ENCODE results near the gene CTAG2. TPM values are rescaled to one million over a fixed set of nuclear protein-coding genes. Genes with fewer than 3 reads are reported as not detected.

CTAG2 gene
- total RNA-seq, 2 donors from 2014 or later = not detected

Other genes starting within 250 kb of the CTAG2 start
- 10 to 100 TPM; 39.9 to 41.8 TPM for gene DNASE1L1, start 244.3 kb downstream of the CTAG2 start, total RNA-seq
- gene TAFAZZIN, start 242.0 kb downstream of the CTAG2 start, total RNA-seq = 10 to 100 TPM; 54.3 to 71.1 TPM
- 10 to 100 TPM; 40.8 to 75.7 TPM for gene ATP6AP1, start 224.9 kb downstream of the CTAG2 start, total RNA-seq
- gene GDI1, start 216.4 kb downstream of the CTAG2 start, total RNA-seq = 100 to 1,000 TPM in 1 of 2 donors, 10 to 100 TPM in 1; 99.4 to 151 TPM
- 10 to 100 TPM; 52.8 to 63.4 TPM for gene FAM50A, start 209.4 kb downstream of the CTAG2 start, total RNA-seq
- gene PLXNA3, start 195.3 kb downstream of the CTAG2 start, total RNA-seq = 10 to 100 TPM; 39.3 to 40.9 TPM
- gene LAGE3, start 174.3 kb downstream of the CTAG2 start, total RNA-seq = 1 to 10 TPM; 2.1 to 8.9 TPM
- gene UBL4A, start 167.0 kb downstream of the CTAG2 start, total RNA-seq = 10 to 100 TPM; 28.1 to 67.1 TPM
- gene SLC10A3, start 162.9 kb downstream of the CTAG2 start, total RNA-seq = 10 to 100 TPM; 26.7 to 55.5 TPM
- gene FAM3A, start 137.3 kb downstream of the CTAG2 start, total RNA-seq = 10 to 100 TPM; 31.0 to 52.3 TPM
- 10 to 100 TPM; 67.3 to 70.1 TPM for gene G6PD, start 106.7 kb downstream of the CTAG2 start, total RNA-seq
- 10 to 100 TPM; 25.7 to 52.8 TPM for gene IKBKG, start 106.0 kb downstream of the CTAG2 start, total RNA-seq
- not detected for gene CTAG1A, start 68.4 kb downstream of the CTAG2 start, total RNA-seq
- gene CTAG1B, start 34.3 kb downstream of the CTAG2 start, total RNA-seq = not detected
- gene GAB3, start 97.5 kb upstream of the CTAG2 start, total RNA-seq = 10 to 100 TPM in 1 of 2 donors, 1 to 10 TPM in 1; 9.2 to 10.9 TPM
- 10 to 100 TPM; 14.9 to 67.2 TPM for gene DKC1, start 109.3 kb upstream of the CTAG2 start, total RNA-seq
- 10 to 100 TPM; 42.5 to 49.5 TPM for gene MPP1, start 151.9 kb upstream of the CTAG2 start, total RNA-seq
- gene SMIM9, start 181.1 kb upstream of the CTAG2 start, total RNA-seq = not detected
- 1 to 10 TPM; 2.2 to 8.3 TPM for gene F8A1, start 232.8 kb upstream of the CTAG2 start, total RNA-seq